ENCODE data around the gene VWC2L. TPM values are rescaled to one million over a fixed set of nuclear protein-coding genes. Genes with fewer than 3 reads are reported as not detected.

VWC2L gene
- total and polyA plus RNA-seq, 2 experiments from 2014 or later = not detected

DNA sequence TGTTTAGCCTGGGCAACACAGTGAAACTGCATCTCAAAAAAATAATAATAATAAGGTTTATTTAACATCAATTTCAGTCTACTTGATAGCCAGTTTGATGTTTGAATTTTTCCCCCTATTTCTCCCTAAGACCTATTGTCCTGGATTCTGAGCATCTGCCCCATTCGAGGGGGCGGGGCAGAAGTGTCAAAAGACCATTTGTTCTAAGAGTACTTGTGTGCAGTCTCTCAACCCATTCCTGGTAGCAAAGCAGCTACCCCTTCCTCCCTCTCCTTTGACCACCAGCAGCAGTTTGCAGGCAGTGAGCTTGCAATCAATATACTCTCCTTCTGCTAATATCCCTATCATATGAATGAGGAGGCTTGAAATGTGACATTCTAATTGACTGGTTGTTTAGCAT lies 71.9 kb downstream of the VWC2L start:
- no peaks in the 10 kb centered on the region for H3K4me1 ChIP-seq (ENCODE audit: insufficient read depth)
- H3K27ac ChIP-seq (ENCODE audit: low read depth) = no peak overlapping the region
- Mint-ChIP-seq H3K36me3 (ENCODE audit: low read depth) (no peaks in the 10 kb centered on the region), H3K27ac (no peak overlapping the region), H3K4me1 (peaks cover 6% of the 10 kb centered on the region; the same call in 2 of the 3 replicates), H3K4me3 (no peak overlapping the region), H3K27me3 (ENCODE audit: insufficient read depth, low read depth, poor library complexity) (peaks cover 2% of the 10 kb centered on the region), H3K9me3 (no peaks in the 10 kb centered on the region)
- no peak overlapping the region for H2AFZ ChIP-seq
- ATAC-seq (no peak), DNase-seq (ENCODE audit: low spot score) (no peak)
- H3K4me2 ChIP-seq = no peak overlapping the region
- no peaks in the 10 kb centered on the region for H4K20me1 ChIP-seq (replicated peaks; ENCODE audit: insufficient read depth)
- no peaks in the 10 kb centered on the region for H3K36me3 ChIP-seq (ENCODE audit: insufficient read depth)
- TF ChIP-seq ZNF462 (CRISPR knock-in tag; IDR thresholded peaks at IDR 0.05) (no peak), CREB1 (CRISPR knock-in tag; IDR thresholded peaks at IDR 0.05; ENCODE audit: low read depth) (no peak), STAT1 (IDR thresholded peaks at IDR 0.05; ENCODE audit: unreplicated experiment) (no peak), EZH2 (IDR thresholded peaks at IDR 0.05; ENCODE audit: low read depth, unreplicated experiment) (no peak), NANOG (IDR thresholded peaks at IDR 0.05; ENCODE audit: borderline replicate concordance) (no peak), EZH2phosphoT487 (IDR thresholded peaks at IDR 0.05; ENCODE audit: unreplicated experiment) (no peak)
- TF ChIP-seq, protein P1, sequence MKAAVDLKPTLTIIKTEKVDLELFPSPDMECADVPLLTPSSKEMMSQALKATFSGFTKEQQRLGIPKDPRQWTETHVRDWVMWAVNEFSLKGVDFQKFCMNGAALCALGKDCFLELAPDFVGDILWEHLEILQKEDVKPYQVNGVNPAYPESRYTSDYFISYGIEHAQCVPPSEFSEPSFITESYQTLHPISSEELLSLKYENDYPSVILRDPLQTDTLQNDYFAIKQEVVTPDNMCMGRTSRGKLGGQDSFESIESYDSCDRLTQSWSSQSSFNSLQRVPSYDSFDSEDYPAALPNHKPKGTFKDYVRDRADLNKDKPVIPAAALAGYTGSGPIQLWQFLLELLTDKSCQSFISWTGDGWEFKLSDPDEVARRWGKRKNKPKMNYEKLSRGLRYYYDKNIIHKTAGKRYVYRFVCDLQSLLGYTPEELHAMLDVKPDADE (IDR thresholded peaks at IDR 0.05) = no peak
- TF ChIP-seq, protein P2, sequence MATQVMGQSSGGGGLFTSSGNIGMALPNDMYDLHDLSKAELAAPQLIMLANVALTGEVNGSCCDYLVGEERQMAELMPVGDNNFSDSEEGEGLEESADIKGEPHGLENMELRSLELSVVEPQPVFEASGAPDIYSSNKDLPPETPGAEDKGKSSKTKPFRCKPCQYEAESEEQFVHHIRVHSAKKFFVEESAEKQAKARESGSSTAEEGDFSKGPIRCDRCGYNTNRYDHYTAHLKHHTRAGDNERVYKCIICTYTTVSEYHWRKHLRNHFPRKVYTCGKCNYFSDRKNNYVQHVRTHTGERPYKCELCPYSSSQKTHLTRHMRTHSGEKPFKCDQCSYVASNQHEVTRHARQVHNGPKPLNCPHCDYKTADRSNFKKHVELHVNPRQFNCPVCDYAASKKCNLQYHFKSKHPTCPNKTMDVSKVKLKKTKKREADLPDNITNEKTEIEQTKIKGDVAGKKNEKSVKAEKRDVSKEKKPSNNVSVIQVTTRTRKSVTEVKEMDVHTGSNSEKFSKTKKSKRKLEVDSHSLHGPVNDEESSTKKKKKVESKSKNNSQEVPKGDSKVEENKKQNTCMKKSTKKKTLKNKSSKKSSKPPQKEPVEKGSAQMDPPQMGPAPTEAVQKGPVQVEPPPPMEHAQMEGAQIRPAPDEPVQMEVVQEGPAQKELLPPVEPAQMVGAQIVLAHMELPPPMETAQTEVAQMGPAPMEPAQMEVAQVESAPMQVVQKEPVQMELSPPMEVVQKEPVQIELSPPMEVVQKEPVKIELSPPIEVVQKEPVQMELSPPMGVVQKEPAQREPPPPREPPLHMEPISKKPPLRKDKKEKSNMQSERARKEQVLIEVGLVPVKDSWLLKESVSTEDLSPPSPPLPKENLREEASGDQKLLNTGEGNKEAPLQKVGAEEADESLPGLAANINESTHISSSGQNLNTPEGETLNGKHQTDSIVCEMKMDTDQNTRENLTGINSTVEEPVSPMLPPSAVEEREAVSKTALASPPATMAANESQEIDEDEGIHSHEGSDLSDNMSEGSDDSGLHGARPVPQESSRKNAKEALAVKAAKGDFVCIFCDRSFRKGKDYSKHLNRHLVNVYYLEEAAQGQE (IDR thresholded peaks at IDR 0.05; ENCODE audit: unreplicated experiment) = no peak
- H3K79me2 ChIP-seq (replicated peaks; ENCODE audit: insufficient read depth) = no peaks in the 10 kb centered on the region
- H3K27me3 ChIP-seq (ENCODE audit: insufficient read depth) = no peaks in the 10 kb centered on the region
- H3K4me3 ChIP-seq = no peak overlapping the region
- H3K9me2 ChIP-seq (ENCODE audit: insufficient read depth) = no peaks in the 10 kb centered on the region
- H3F3A ChIP-seq (replicated peaks; ENCODE audit: low read depth) = no peaks in the 10 kb centered on the region

Data from GM23338 (cell line).